BE2C (cell line): ENCODE measurements around the gene COG2.
A peak's percentile ranks its signal among the peaks of the same experiment; 100 is the strongest.

Experiments
- DNase-seq: peaks from one replicate; pipeline ENCODE4 v3.0.0-alpha.2; 2020
- H3K27me3 ChIP-seq: fragments of 250-450 bp; sonication (Bioruptor Pico); 2 replicates; pipeline ENCODE4 v1.5.1; 2020; ENCODE audit warnings: mild to moderate bottlenecking
- H3K36me3 ChIP-seq: fragments of 250-450 bp; sonication (Bioruptor Pico); 2 replicates; pipeline ENCODE4 v1.5.1; 2020; ENCODE audit warnings: mild to moderate bottlenecking
- H3K4me1 ChIP-seq: fragments of 250-450 bp; sonication (Bioruptor Pico); 2 replicates; pipeline ENCODE4 v1.5.1; 2020
- H3K4me3 ChIP-seq: 2 replicates; pipeline ENCODE4 v1.5.1; 2011; ENCODE audit warnings: low read depth, low read length
- H3K9me3 ChIP-seq: fragments of 250-450 bp; sonication (Bioruptor Pico); 2 replicates; pipeline ENCODE4 v1.5.1; 2020
- CTCF ChIP-seq: IDR thresholded peaks from 2 replicates; pipeline ENCODE4 v1.5.1; 2012; ENCODE audit warnings: mild to moderate bottlenecking, low read depth, low read length

Gene COG2

GRCh38 chr1:230641900-230642262 is 400 bp upstream of the COG2 start:
- Histone ChIP-seq H3K4me3 (peak overlapping the region; percentile 98), H3K36me3 (no peaks in the 10 kb centered on the region), H3K27me3 (peaks cover 20% of the 10 kb centered on the region), H3K4me1 (0 out of 2 replicates have a peak, but pooled peaks cover 4% of the 10 kb centered on the region), H3K9me3 (no peaks in the 10 kb centered on the region)
- no peak for TF ChIP-seq CTCF
- no peak for DNase-seq

- DNase-seq, result no peak
- H3K4me3 ChIP-seq, result peak overlapping the region; percentile 3; the same call in 1 of the 2 replicates
Measured at GRCh38 chr1:230643908-230644307, 1.6 kb downstream of the COG2 start.

GRCh38 chr1:230646710-230647302 is 4.5 kb downstream of the COG2 start:
- no peaks in the 10 kb centered on the region for H3K27me3 ChIP-seq
- H3K36me3 ChIP-seq, result no peaks in the 10 kb centered on the region
- no peak for TF ChIP-seq CTCF
- 0 out of 2 replicates have a peak, but pooled peaks cover 4% of the 10 kb centered on the region for H3K4me1 ChIP-seq
- no peaks in the 10 kb centered on the region for H3K9me3 ChIP-seq
- no peak for DNase-seq
- H3K4me3 ChIP-seq, result no peak overlapping the region

More at GRCh38 chr1:230643908-230644307, 1.6 kb downstream of the COG2 start:
- Histone ChIP-seq H3K4me1 (0 out of 2 replicates have a peak, but pooled peaks cover 4% of the 10 kb centered on the region), H3K27me3 (peaks cover 8% of the 10 kb centered on the region), H3K36me3 (no peaks in the 10 kb centered on the region), H3K9me3 (no peaks in the 10 kb centered on the region)
- no peak for TF ChIP-seq CTCF

GRCh38 chr1:230647321-230647720 is 5.0 kb downstream of the COG2 start:
- no peak overlapping the region for H3K4me3 ChIP-seq
- DNase-seq, result no peak
- no peaks in the 10 kb centered on the region for H3K36me3 ChIP-seq
- H3K9me3 ChIP-seq, result no peaks in the 10 kb centered on the region
- H3K4me1 ChIP-seq, result 0 out of 2 replicates have a peak, but pooled peaks cover 4% of the 10 kb centered on the region
- TF ChIP-seq CTCF, result no peak
- no peaks in the 10 kb centered on the region for H3K27me3 ChIP-seq

GRCh38 chr1:230648114-230648513 is 5.8 kb downstream of the COG2 start:
- Histone ChIP-seq H3K36me3 (no peaks in the 10 kb centered on the region), H3K4me1 (0 out of 2 replicates have a peak, but pooled peaks cover 4% of the 10 kb centered on the region), H3K27me3 (no peaks in the 10 kb centered on the region), H3K4me3 (no peak overlapping the region), H3K9me3 (no peaks in the 10 kb centered on the region)
- DNase-seq, result no peak
- TF ChIP-seq CTCF, result no peak

- Histone ChIP-seq H3K9me3 (no peaks in the 10 kb centered on the region), H3K4me1 (no peaks in the 10 kb centered on the region), H3K27me3 (no peaks in the 10 kb centered on the region), H3K36me3 (no peaks in the 10 kb centered on the region), H3K4me3 (no peak overlapping the region)
- no peak for TF ChIP-seq CTCF
- DNase-seq, result no peak
Measured at GRCh38 chr1:230650300-230650699, 8.0 kb downstream of the COG2 start.
